Measurements from ENCODE around the gene RTKN. TPM values are rescaled to one million over a fixed set of nuclear protein-coding genes. Genes with fewer than 3 reads are reported as not detected.
"Not testable (repeated sequence)": the region's sequence is repeated elsewhere in the genome, so short reads cannot be mapped to it uniquely, and the experiment has no call there.

RTKN gene
- total RNA-seq, 2 donors from 2014 or later: 3.1 to 4.8 TPM

GRCh38 chr2:74472086-74472944, 30.6 kb upstream of the RTKN start, which contains the start of gene MRPL53:
Gene MRPL53 (minus strand): TSS chr2:74472680. CDS start chr2:74472660, 20 bp downstream.
- ATAC-seq (replicated peaks in 1 of 2): peak; percentile 95 to 96
- H3K4me1 Mint-ChIP-seq (ENCODE audit: low read depth): peaks cover 26% of the 10 kb centered on the region
- peak within 1 kb of the TSS; percentile 96 for H3K27ac Mint-ChIP-seq
- H3K36me3 Mint-ChIP-seq (ENCODE audit: insufficient read depth in 2 of 2): peaks cover 0 to 8% of the 10 kb centered on the region in 2 donors
- no peaks in the 10 kb centered on the region for H3K9me3 Mint-ChIP-seq
- peak; percentile 96 to 98 for DNase-seq
- H3K27me3 Mint-ChIP-seq (ENCODE audit: low read depth): no peaks in the 10 kb centered on the region
- peak within 1 kb of the TSS; percentile 99 to 100 for H3K4me3 Mint-ChIP-seq

- no peak for DNase-seq
- H3K4me3 Mint-ChIP-seq: peak overlapping the region; percentile 99 to 100
- H3K27ac Mint-ChIP-seq: peak overlapping the region; percentile 96
- H3K9me3 Mint-ChIP-seq: no peaks in the 10 kb centered on the region
- peaks cover 0 to 8% of the 10 kb centered on the region in 2 donors for H3K36me3 Mint-ChIP-seq (ENCODE audit: insufficient read depth in 2 of 2)
- H3K27me3 Mint-ChIP-seq (ENCODE audit: low read depth): no peaks in the 10 kb centered on the region
- ATAC-seq (replicated peaks in 1 of 2): peak; percentile 1 to 3
- H3K4me1 Mint-ChIP-seq (ENCODE audit: low read depth): peaks cover 26% of the 10 kb centered on the region
Observed at GRCh38 chr2:74471332-74472065, 29.8 kb upstream of the RTKN start.

GRCh38 chr2:74470742-74471141, 29.0 kb upstream of the RTKN start:
- not testable (repeated sequence) for ATAC-seq (replicated peaks in 1 of 2)

GRCh38 chr2:74464406-74464805, 22.7 kb upstream of the RTKN start:
- no peaks in the 10 kb centered on the region for H3K27me3 Mint-ChIP-seq (ENCODE audit: low read depth)
- peaks cover 40% of the 10 kb centered on the region for H3K4me1 Mint-ChIP-seq (ENCODE audit: low read depth)
- ATAC-seq (replicated peaks in 1 of 2) (peak; percentile 1 to 6), DNase-seq (no peak)
- no peaks in the 10 kb centered on the region for H3K9me3 Mint-ChIP-seq
- H3K36me3 Mint-ChIP-seq (ENCODE audit: insufficient read depth in 2 of 2): peaks cover 0 to 7% of the 10 kb centered on the region in 2 donors
- peak overlapping the region; percentile 79 for H3K27ac Mint-ChIP-seq
- H3K4me3 Mint-ChIP-seq: peak overlapping the region; percentile 98 to 99

More at GRCh38 chr2:74470742-74471141, 29.0 kb upstream of the RTKN start:
- not testable (repeated sequence) for H3K9me3 Mint-ChIP-seq; DNase-seq; H3K27ac Mint-ChIP-seq; H3K27me3 Mint-ChIP-seq (ENCODE audit: low read depth); H3K36me3 Mint-ChIP-seq (ENCODE audit: insufficient read depth in 2 of 2)
- H3K4me3 Mint-ChIP-seq: peak overlapping the region; percentile 56 to 75
- peaks cover 33% of the 10 kb centered on the region for H3K4me1 Mint-ChIP-seq (ENCODE audit: low read depth)

GRCh38 chr2:74462786-74463105, 21.0 kb upstream of the RTKN start:
- DNase-seq: no peak
- Mint-ChIP-seq H3K9me3 (no peaks in the 10 kb centered on the region), H3K36me3 (ENCODE audit: insufficient read depth in 2 of 2) (peaks cover 0 to 7% of the 10 kb centered on the region in 2 donors), H3K4me3 (peak overlapping the region; percentile 8 to 99), H3K27ac (no peak overlapping the region), H3K4me1 (ENCODE audit: low read depth) (peaks cover 42% of the 10 kb centered on the region), H3K27me3 (ENCODE audit: low read depth) (no peaks in the 10 kb centered on the region)
- no peak for ATAC-seq (replicated peaks in 1 of 2)

GRCh38 chr2:74462054-74462785, 20.5 kb upstream of the RTKN start:
- Mint-ChIP-seq H3K4me3 (no peak overlapping the region), H3K36me3 (ENCODE audit: insufficient read depth in 2 of 2) (peaks cover 0 to 8% of the 10 kb centered on the region in 2 donors), H3K4me1 (ENCODE audit: low read depth) (peaks cover 44% of the 10 kb centered on the region), H3K9me3 (no peaks in the 10 kb centered on the region), H3K27ac (peak overlapping the region; percentile 63), H3K27me3 (ENCODE audit: low read depth) (no peaks in the 10 kb centered on the region)
- no peak for DNase-seq
- ATAC-seq (replicated peaks in 1 of 2): no peak

GRCh38 chr2:74461187-74462053, 19.7 kb upstream of the RTKN start:
- no peak for ATAC-seq (replicated peaks in 1 of 2)
- peaks cover 2 to 12% of the 10 kb centered on the region in 2 donors for H3K36me3 Mint-ChIP-seq (ENCODE audit: insufficient read depth in 2 of 2)
- peak overlapping the region; percentile 63 for H3K27ac Mint-ChIP-seq
- peaks cover 52% of the 10 kb centered on the region for H3K4me1 Mint-ChIP-seq (ENCODE audit: low read depth)
- no peak overlapping the region for H3K4me3 Mint-ChIP-seq
- H3K27me3 Mint-ChIP-seq (ENCODE audit: low read depth): no peaks in the 10 kb centered on the region
- H3K9me3 Mint-ChIP-seq: no peaks in the 10 kb centered on the region
- DNase-seq: no peak

- H3K9me3 Mint-ChIP-seq; DNase-seq; H3K27ac Mint-ChIP-seq; ATAC-seq (replicated peaks in 1 of 2); H3K27me3 Mint-ChIP-seq (ENCODE audit: low read depth): not testable (repeated sequence)
- peak overlapping the region; percentile 95 to 96 for H3K4me3 Mint-ChIP-seq
- peaks cover 54% of the 10 kb centered on the region for H3K4me1 Mint-ChIP-seq (ENCODE audit: low read depth)
- H3K36me3 Mint-ChIP-seq (ENCODE audit: insufficient read depth in 2 of 2): peaks cover 5 to 11% of the 10 kb centered on the region in 2 donors
Observed at GRCh38 chr2:74460187-74460586, 18.4 kb upstream of the RTKN start.

- H3K9me3 Mint-ChIP-seq; H3K27me3 Mint-ChIP-seq (ENCODE audit: low read depth); ATAC-seq (replicated peaks in 1 of 2); DNase-seq: not testable (repeated sequence)
- peaks cover 5 to 14% of the 10 kb centered on the region in 2 donors for H3K36me3 Mint-ChIP-seq (ENCODE audit: insufficient read depth in 2 of 2)
- H3K4me1 Mint-ChIP-seq (ENCODE audit: low read depth): peaks cover 59% of the 10 kb centered on the region
- H3K4me3 Mint-ChIP-seq: peak overlapping the region; percentile 95 to 96
- peak overlapping the region; percentile 76 for H3K27ac Mint-ChIP-seq
Observed at GRCh38 chr2:74459503-74460118, 17.9 kb upstream of the RTKN start.

GRCh38 chr2:74458938-74459363, 17.2 kb upstream of the RTKN start:
- H3K27me3 Mint-ChIP-seq (ENCODE audit: low read depth): no peaks in the 10 kb centered on the region
- no peak for ATAC-seq (replicated peaks in 1 of 2)
- H3K4me3 Mint-ChIP-seq: peak overlapping the region; percentile 95 to 96
- H3K4me1 Mint-ChIP-seq (ENCODE audit: low read depth): peaks cover 59% of the 10 kb centered on the region
- DNase-seq: no peak
- no peaks in the 10 kb centered on the region for H3K9me3 Mint-ChIP-seq
- peak overlapping the region; percentile 77 for H3K27ac Mint-ChIP-seq
- H3K36me3 Mint-ChIP-seq (ENCODE audit: insufficient read depth in 2 of 2): peaks cover 5 to 14% of the 10 kb centered on the region in 2 donors

GRCh38 chr2:74458132-74458937, 16.6 kb upstream of the RTKN start, which contains the start of gene WBP1:
Gene WBP1 (plus strand): TSS chr2:74458438. CDS start chr2:74458603, 165 bp downstream.
- Mint-ChIP-seq H3K27ac (peak within 1 kb of the TSS; percentile 97), H3K36me3 (ENCODE audit: insufficient read depth in 2 of 2) (peaks cover 5 to 14% of the 10 kb centered on the region in 2 donors), H3K9me3 (no peaks in the 10 kb centered on the region), H3K4me1 (ENCODE audit: low read depth) (peaks cover 54% of the 10 kb centered on the region), H3K4me3 (peak within 1 kb of the TSS; percentile 95 to 96), H3K27me3 (ENCODE audit: low read depth) (no peaks in the 10 kb centered on the region)
- peak; percentile 97 to 99 for DNase-seq
- ATAC-seq (replicated peaks in 1 of 2): peak; percentile 82 to 85
